HepG2 (cell line): ENCODE results near the gene MPP1. TPM values are rescaled to one million over a fixed set of nuclear protein-coding genes. Genes with fewer than 3 reads are reported as not detected.
A peak's percentile ranks its signal among the peaks of the same experiment; 100 is the strongest.

Source experiments
- ATAC-seq: fragments of 200-7000 bp; cut with Tn5 transposase; 3 replicates; pipeline ENCODE4 v1.9.1; 2020; ENCODE audit warnings: mild to moderate bottlenecking, moderate library complexity
- BruUV-seq: library from RNA; stranded (reverse); fragments of 400-500 nt; replicated peaks from 2 replicates; lab custom pipeline; 2021; lab: Mats Ljungman, UMichigan
- CTCF ChIA-PET: fragments of 300-600 bp; formaldehyde crosslinking; extraction: SDS; loops from one replicate; lab custom pipeline; 2021; ENCODE audit warnings: low total read pairs, inconsistent platforms, low intra/inter-chr PET ratio; lab: Yijun Ruan, JAX
- POLR2A ChIA-PET: fragments of 350-600 bp; sonication (Branson Sonifier 250); formaldehyde crosslinking; loops from one replicate; lab custom pipeline; 2020; ENCODE audit warnings: antibody characterized with exemption, inconsistent platforms; lab: Yijun Ruan, JAX
- DNase-seq: peaks from one replicate; pipeline ENCODE4 v3.0.0-alpha.2; 2015; ENCODE audit warnings: low spot score
- FAIRE-seq: peaks from 3 replicates; lab custom pipeline; 2011; peaks lifted over from hg19 to GRCh38; lab: Jason Lieb, UNC
- H2AFZ ChIP-seq: one replicate; pipeline ENCODE4 v1.6.1; 2011; ENCODE audit warnings: low read length, inconsistent platforms
- H3K27ac ChIP-seq: fragments of 300-600 bp; 3 replicates; pipeline ENCODE4 v1.8.0; 2011; ENCODE audit warnings: mixed run types, mild to moderate bottlenecking, mixed read lengths, low read length, inconsistent platforms; ENCODE audit not compliant: insufficient read depth; ENCODE audit errors: extremely low read length
- H3K27me3 ChIP-seq, 2 experiments: fragments of 200-600 bp in 1 of 2; 2 replicates in 1 of 2; 3 replicates in 1 of 2; pipeline versions ENCODE4 v1.6.0 to v1.8.0; 2011; ENCODE audit warnings: low read length in 2 of 2, mild to moderate bottlenecking in 2 of 2, moderate library complexity in 2 of 2, inconsistent platforms in 1 of 2; ENCODE audit not compliant: insufficient read depth in 2 of 2, control insufficient read depth in 1 of 2
- H3K36me3 ChIP-seq, 2 experiments: fragments of 200-600 bp in 1 of 2; replicated peaks in 1 of 2; 2 replicates in 1 of 2; 3 replicates in 1 of 2; pipeline versions ENCODE4 v1.5.1 to v1.8.0; 2011; ENCODE audit warnings: low read length in 2 of 2, inconsistent platforms in 1 of 2; ENCODE audit not compliant: insufficient read depth in 2 of 2, control insufficient read depth in 1 of 2
- H3K4me1 ChIP-seq: 2 replicates; pipeline ENCODE4 v1.5.1; 2012; ENCODE audit warnings: low read length, inconsistent platforms; ENCODE audit not compliant: insufficient read depth
- H3K4me2 ChIP-seq: 2 replicates; pipeline ENCODE4 v1.6.0; 2011; ENCODE audit warnings: low read depth, low read length, inconsistent platforms
- H3K4me3 ChIP-seq, 3 experiments: fragments of 200-600 bp in 1 of 3; sonication (generic), shearing (Covaris generic) in 1 of 3; replicated peaks in 1 of 3; 2 replicates each; pipeline ENCODE4 v1.5.1; 2011 to 2016; ENCODE audit warnings: low read length in 3 of 3, inconsistent platforms in 2 of 3, low read depth in 2 of 3, mild to moderate bottlenecking in 2 of 3, control low read depth in 1 of 3, mixed read lengths in 1 of 3; ENCODE audit not compliant: insufficient read depth in 1 of 3
- H3K79me2 ChIP-seq: one replicate; pipeline ENCODE4 v1.6.1; 2011; ENCODE audit warnings: low read length, inconsistent platforms; ENCODE audit not compliant: insufficient read depth
- H3K9ac ChIP-seq: 2 replicates; pipeline ENCODE4 v1.6.0; 2011; ENCODE audit warnings: mild to moderate bottlenecking, low read depth, low read length, inconsistent platforms; ENCODE audit not compliant: insufficient read depth
- H3K9me3 ChIP-seq: 2 replicates; pipeline ENCODE4 v1.5.1; 2012; ENCODE audit warnings: mild to moderate bottlenecking, low read length
- H4K20me1 ChIP-seq: 2 replicates; pipeline ENCODE4 v1.6.0; 2011; ENCODE audit warnings: inconsistent platforms, mild to moderate bottlenecking, low read length, moderate library complexity; ENCODE audit not compliant: insufficient read depth
- BRD4 ChIP-seq: sonication (generic); formaldehyde crosslinking; IDR thresholded peaks from 2 replicates; pipeline ENCODE4 v1.4.0; 2020; ENCODE audit warnings: missing genetic modification reagents
- EZH2 ChIP-seq: conservative IDR thresholded peaks from 2 replicates; pipeline ENCODE4 v1.6.1; 2012; ENCODE audit warnings: mild to moderate bottlenecking, low read depth, low read length, moderate library complexity
- MAFF ChIP-seq: IDR thresholded peaks from 2 replicates; pipeline ENCODE4 v1.6.1; 2011; ENCODE audit warnings: low read depth, low read length, improper control_type of control experiment
- MAFK ChIP-seq, 2 experiments: IDR thresholded peaks in 1 of 2; conservative IDR thresholded peaks in 1 of 2; 2 replicates each; pipeline ENCODE4 v1.6.1; 2011; ENCODE audit warnings: improper control_type of control experiment in 2 of 2, low read length in 2 of 2
- ZNF296 ChIP-seq: sonication (generic); formaldehyde crosslinking; conservative IDR thresholded peaks from 2 replicates; pipeline ENCODE4 v1.5.0; 2020; ENCODE audit warnings: mild to moderate bottlenecking, missing genetic modification reagents
- ZNF777 ChIP-seq: sonication (generic); formaldehyde crosslinking; IDR thresholded peaks from 2 replicates; pipeline ENCODE4 v1.4.0; 2020; ENCODE audit warnings: missing genetic modification reagents
- WGBS: methylation state at CpG from one replicate; pipeline ENCODE4 v1.1.6; 2017; ENCODE audit warnings: low lambda C conversion rate; 5-methylcytosine and 5-hydroxymethylcytosine counted together
- in situ Hi-C: cut with HindIII; loops from 2 replicates; pipeline ENCODE4 v1.10.0; 2017; ENCODE audit warnings: low pct_unique_long_range_greater_than_20kb; ENCODE audit not compliant: extremely low pct_ligation_motif_present
- intact Hi-C: fragments of 100-400 bp; cut with micrococcal nuclease; formaldehyde crosslinking; loops from one replicate; pipeline ENCODE4 v1.10.0; 2022; ENCODE audit not compliant: unreplicated experiment
- polyA plus RNA-seq, 8 experiments: library from polyadenylated mRNA; depleted of rRNA in 3 of 8; stranded (reverse) in 7 of 8; unstranded in 1 of 8; fragments of >200 nt; fragmentation: Illumina TruSeq in 4 of 8; extraction: Trizol in 4 of 8; gene quantifications; 2 replicates each; pipeline versions ENCODE4 v1.2.1 to v1.2.3, GENCODE V29; 2011 to 2016; ENCODE audit warnings: low read depth in 4 of 8, missing spikeins in 1 of 8, mixed read lengths in 1 of 8; ENCODE audit not compliant: insufficient read depth in 1 of 8
- total RNA-seq, 5 experiments: library from RNA; depleted of rRNA; stranded (reverse); fragments of >200 nt; fragmentation: Illumina TruSeq; extraction: Trizol; gene quantifications; 2 replicates each; pipeline ENCODE4 v1.2.3, GENCODE V29; 2016; ENCODE audit warnings: low read depth in 1 of 5
- TF ChIP-seq, protein P1 (sequence below): sonication (generic); formaldehyde crosslinking; IDR thresholded peaks from 2 replicates; pipeline ENCODE4 v1.5.0; 2020; ENCODE audit warnings: mild to moderate bottlenecking, missing genetic modification reagents, moderate library complexity

The MPP1 gene
- total and polyA plus RNA-seq, 2 of the 13 experiments (the other 11 are each of a cell fraction or from before 2014, with no cell fraction given): 7.8 to 8.1 TPM

DNA sequence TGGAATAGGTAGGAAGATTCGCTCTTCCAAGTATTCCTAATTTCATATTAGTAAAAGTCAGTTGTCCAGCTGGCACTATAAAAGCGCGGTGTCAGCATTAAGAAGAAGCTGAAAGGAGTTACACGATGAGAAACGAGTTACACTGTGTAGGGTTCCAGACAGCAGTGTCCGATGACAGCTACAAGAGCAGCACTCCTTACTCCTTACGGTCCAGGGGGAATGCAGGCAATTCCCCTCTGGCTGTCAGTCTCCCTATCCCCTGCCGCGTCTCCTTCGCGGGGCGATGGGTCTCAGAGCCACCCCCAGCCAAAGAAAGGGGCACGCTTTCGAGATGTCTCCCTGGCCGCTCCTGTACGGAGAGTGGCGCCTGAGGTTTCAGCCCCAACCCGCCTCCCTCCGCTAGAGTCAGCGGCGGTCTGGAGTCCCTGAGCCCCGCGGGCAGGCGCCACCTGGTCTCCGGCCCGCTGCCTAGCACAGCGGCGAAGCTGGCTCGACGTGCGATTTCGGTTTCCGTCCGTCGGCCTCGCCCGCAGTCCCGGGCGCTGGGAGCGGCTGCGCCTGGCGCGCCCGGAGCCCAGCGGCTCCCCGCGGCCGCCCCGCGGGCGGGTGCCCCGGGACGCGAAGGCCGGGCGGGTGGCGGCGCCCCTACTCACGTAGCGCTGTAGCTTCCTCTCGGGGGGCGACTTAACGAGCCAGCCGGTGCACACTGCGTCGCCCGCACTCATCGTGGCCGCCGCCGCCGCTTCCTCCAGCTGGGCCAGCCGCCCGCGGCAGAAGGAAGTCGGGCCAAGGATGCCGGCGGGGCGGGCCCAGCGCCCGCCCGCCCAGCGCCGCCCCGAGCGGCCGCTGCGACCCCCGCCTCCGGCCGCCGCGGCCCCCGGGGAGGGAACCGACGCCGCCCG, 54.7 kb downstream of the MPP1 start, which contains the start of gene GAB3:
Gene GAB3, minus strand, starts transcription at position 777 of the 902 bp plus-strand sequence. Its CDS starts 52 bp downstream, at position 725.
- intact Hi-C loops: no loop called here
- CTCF ChIA-PET: no interaction called here
- in situ Hi-C loops: no loop called here

More for the DNA sequence above, 54.7 kb downstream of the MPP1 start, which contains the start of gene GAB3:
- POLR2A ChIA-PET: interaction anchor here (0.6 kb wide), 1 partner anchor 11 kb away, joined by 3 read pairs; no protein-coding TSS in a partner anchor
- TF ChIP-seq, protein P1, sequence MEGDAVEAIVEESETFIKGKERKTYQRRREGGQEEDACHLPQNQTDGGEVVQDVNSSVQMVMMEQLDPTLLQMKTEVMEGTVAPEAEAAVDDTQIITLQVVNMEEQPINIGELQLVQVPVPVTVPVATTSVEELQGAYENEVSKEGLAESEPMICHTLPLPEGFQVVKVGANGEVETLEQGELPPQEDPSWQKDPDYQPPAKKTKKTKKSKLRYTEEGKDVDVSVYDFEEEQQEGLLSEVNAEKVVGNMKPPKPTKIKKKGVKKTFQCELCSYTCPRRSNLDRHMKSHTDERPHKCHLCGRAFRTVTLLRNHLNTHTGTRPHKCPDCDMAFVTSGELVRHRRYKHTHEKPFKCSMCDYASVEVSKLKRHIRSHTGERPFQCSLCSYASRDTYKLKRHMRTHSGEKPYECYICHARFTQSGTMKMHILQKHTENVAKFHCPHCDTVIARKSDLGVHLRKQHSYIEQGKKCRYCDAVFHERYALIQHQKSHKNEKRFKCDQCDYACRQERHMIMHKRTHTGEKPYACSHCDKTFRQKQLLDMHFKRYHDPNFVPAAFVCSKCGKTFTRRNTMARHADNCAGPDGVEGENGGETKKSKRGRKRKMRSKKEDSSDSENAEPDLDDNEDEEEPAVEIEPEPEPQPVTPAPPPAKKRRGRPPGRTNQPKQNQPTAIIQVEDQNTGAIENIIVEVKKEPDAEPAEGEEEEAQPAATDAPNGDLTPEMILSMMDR: peak; percentile 5; the same call in 1 of the 2 replicates
- TF ChIP-seq MAFK (conservative IDR thresholded peaks at IDR 0.05 in 1 of 2, IDR thresholded peaks at IDR 0.05 in 1 of 2; ENCODE audit: low read length in 2 of 2) (peak; percentile 69 to 88), MAFF (peak; percentile 84), ZNF777 (CRISPR knock-in tag) (peak; percentile 83), EZH2 (0 out of 2 replicates have a peak, but pooled peaks have one; percentile 49), BRD4 (CRISPR knock-in tag) (no peak), ZNF296 (CRISPR knock-in tag) (no peak)
- ATAC-seq (peak; percentile 75), FAIRE-seq (no peak), DNase-seq (no peak)
- Histone ChIP-seq H3K9ac (no peak within 1 kb of the TSS), H3K79me2 (no peaks in the 10 kb centered on the region), H3K27ac (no peak within 1 kb of the TSS), H3K9me3 (no peaks in the 10 kb centered on the region), H3K4me1 (no peaks in the 10 kb centered on the region), H2AFZ (no peak within 1 kb of the TSS), H3K27me3 (peaks cover 2 to 24% of the 10 kb centered on the region in 2 experiments; a peak in 4 of 5 replicates), H3K4me2 (peak within 1 kb of the TSS; percentile 51), H3K4me3 (peak within 1 kb of the TSS in 1 of 3 experiments; percentile 52; a peak in 1 of 6 replicates), H3K36me3 (no peaks in the 10 kb centered on the region), H4K20me1 (no peaks in the 10 kb centered on the region)
- 0% methylated on average over 5 of the region's 98 CpGs for WGBS
- no TSS peak for BruUV-seq
